Thyroid gland (tissue), 4 donors: ENCODE results near the gene MRPS26.

Experiments used
- CTCF ChIP-seq, 6 experiments: fragments of 200-600 bp in 3 of 6; fragments of 450-650 bp in 3 of 6; sonication (generic) in 3 of 6; IDR thresholded peaks; one replicate each; pipeline ENCODE4 v1.5.1; 2016 to 2019; ENCODE audit warnings: antibody characterized with exemption in 6 of 6, mild to moderate bottlenecking in 2 of 6, inconsistent platforms in 1 of 6, moderate library complexity in 1 of 6
- POLR2A ChIP-seq, 2 donors: fragments of 450-650 bp; IDR thresholded peaks; one replicate each; pipeline ENCODE4 v1.6.1; 2017; ENCODE audit warnings: antibody characterized with exemption in 2 of 2, mild to moderate bottlenecking in 2 of 2, moderate library complexity in 1 of 2

GRCh38 chr20:3074812-3075211 is 29.0 kb downstream of the MRPS26 start:
- TF ChIP-seq CTCF (IDR thresholded peaks at IDR 0.05) (no peak), POLR2A (IDR thresholded peaks at IDR 0.05) (no peak)
